ENCODE data around the gene LRATD1. TPM values are rescaled to one million over a fixed set of nuclear protein-coding genes. Genes with fewer than 3 reads are reported as not detected.

The LRATD1 gene
- polyA plus RNA-seq, 3 donors = not detected

DNA sequence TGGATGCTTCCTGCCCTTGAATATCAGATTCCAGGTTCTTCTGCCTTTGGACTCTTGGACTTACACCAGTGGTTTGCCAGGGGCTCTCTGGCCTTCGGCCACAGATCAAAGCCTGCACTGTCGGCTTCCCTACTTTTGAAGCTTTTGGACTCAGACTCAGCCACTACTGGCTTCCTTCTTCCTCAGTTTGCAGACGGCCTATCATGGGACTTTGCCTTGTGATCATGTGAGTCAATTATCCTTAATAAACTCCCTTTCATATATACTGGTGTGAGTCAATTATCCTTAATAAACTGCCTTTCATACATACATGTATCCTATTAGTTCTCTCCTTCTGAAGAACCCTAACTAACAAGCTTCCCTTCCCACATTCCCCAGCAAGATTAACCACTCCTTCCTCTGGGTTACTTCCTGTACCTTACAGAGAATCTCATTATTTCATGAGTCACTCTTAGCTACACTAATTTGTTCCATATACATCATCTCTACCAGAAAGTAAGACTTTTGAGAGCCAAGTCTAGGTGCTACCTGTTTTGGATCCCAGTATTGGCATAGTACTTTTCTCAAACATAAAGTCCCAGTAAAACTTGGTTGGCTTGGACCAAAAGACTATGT is 31.3 kb upstream of the LRATD1 start:
- no peaks in the 10 kb centered on the region for H3K27me3 ChIP-seq (ENCODE audit: control insufficient read depth in 2 of 2, insufficient read depth in 2 of 2, low read length in 2 of 2)
- no peaks in the 10 kb centered on the region for H3K79me2 ChIP-seq (ENCODE audit: insufficient read depth, low read length)
- H3K27ac ChIP-seq (ENCODE audit: low read depth in 1 of 2, low read length in 2 of 2) = no peak overlapping the region
- Mint-ChIP-seq H3K9me3 (peaks cover 0 to 5% (median 1%) of the 10 kb centered on the region in 7 donors), H3K36me3 (no peaks in the 10 kb centered on the region), H3K4me1 (no peaks in the 10 kb centered on the region), H3K4me3 (no peak overlapping the region), H3K27ac (no peak overlapping the region), H3K27me3 (ENCODE audit: low read depth in 3 of 3) (no peaks in the 10 kb centered on the region)
- no peak overlapping the region for H3K4me2 ChIP-seq (replicated peaks; ENCODE audit: extremely low read depth, low read length, poor library complexity, severe bottlenecking)
- no peak for DNase-seq
- H3K4me3 ChIP-seq (replicated peaks in 1 of 3; ENCODE audit: low read depth in 2 of 3, low read length in 3 of 3) = no peak overlapping the region
- H3K4me1 ChIP-seq (ENCODE audit: control insufficient read depth in 1 of 2, insufficient read depth in 2 of 2, low read length in 2 of 2) = no peaks in the 10 kb centered on the region
- intact Hi-C loops (cut with micrococcal nuclease) = no loop called here
- H4K20me1 ChIP-seq (ENCODE audit: insufficient read depth, low read length) = no peaks in the 10 kb centered on the region
- 91% methylated on average over 2 of the region's 3 CpGs for WGBS (ENCODE audit: insufficient coverage)
- TF ChIP-seq, protein P1, sequence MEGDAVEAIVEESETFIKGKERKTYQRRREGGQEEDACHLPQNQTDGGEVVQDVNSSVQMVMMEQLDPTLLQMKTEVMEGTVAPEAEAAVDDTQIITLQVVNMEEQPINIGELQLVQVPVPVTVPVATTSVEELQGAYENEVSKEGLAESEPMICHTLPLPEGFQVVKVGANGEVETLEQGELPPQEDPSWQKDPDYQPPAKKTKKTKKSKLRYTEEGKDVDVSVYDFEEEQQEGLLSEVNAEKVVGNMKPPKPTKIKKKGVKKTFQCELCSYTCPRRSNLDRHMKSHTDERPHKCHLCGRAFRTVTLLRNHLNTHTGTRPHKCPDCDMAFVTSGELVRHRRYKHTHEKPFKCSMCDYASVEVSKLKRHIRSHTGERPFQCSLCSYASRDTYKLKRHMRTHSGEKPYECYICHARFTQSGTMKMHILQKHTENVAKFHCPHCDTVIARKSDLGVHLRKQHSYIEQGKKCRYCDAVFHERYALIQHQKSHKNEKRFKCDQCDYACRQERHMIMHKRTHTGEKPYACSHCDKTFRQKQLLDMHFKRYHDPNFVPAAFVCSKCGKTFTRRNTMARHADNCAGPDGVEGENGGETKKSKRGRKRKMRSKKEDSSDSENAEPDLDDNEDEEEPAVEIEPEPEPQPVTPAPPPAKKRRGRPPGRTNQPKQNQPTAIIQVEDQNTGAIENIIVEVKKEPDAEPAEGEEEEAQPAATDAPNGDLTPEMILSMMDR (IDR thresholded peaks at IDR 0.05) = no peak
- H3K9ac ChIP-seq (ENCODE audit: insufficient read depth, low read length, poor library complexity, severe bottlenecking) = no peak overlapping the region
- no peak overlapping the region for H2AFZ ChIP-seq (ENCODE audit: insufficient read depth, low read depth, low read length, poor library complexity, severe bottlenecking)
- no peaks in the 10 kb centered on the region for H3K9me3 ChIP-seq (replicated peaks in 1 of 2; ENCODE audit: control insufficient read depth in 1 of 2, insufficient read depth in 1 of 2, low read length in 2 of 2)
- no peaks in the 10 kb centered on the region for H3K36me3 ChIP-seq (replicated peaks in 1 of 2; ENCODE audit: control insufficient read depth in 1 of 2, insufficient read depth in 2 of 2, low read length in 2 of 2)

DNA sequence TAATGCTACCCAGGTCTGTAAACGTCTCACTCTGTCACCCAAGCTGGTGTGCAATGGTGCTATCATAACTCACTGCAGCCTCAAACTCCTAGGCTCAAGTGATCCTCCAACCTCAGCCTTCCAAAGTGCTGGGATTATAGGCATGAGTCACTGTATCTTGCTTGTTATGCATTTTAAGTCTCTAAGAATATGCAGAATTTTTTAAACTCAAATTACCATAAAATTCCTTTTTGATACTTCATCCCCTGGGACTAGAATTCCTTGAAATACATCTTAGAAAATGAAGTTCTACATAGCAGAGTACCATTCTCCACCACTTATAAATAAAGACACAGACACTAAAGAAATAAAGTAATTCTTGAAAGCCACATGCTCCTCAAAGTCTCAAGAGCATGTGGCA is 30.2 kb upstream of the LRATD1 start:
- no peak overlapping the region for H2AFZ ChIP-seq (ENCODE audit: insufficient read depth, low read depth, low read length, poor library complexity, severe bottlenecking)
- Mint-ChIP-seq H3K9me3 (peaks cover 0 to 5% (median 1%) of the 10 kb centered on the region in 7 donors), H3K27ac (no peak overlapping the region), H3K27me3 (ENCODE audit: low read depth in 3 of 3) (no peaks in the 10 kb centered on the region), H3K4me3 (no peak overlapping the region), H3K36me3 (no peaks in the 10 kb centered on the region), H3K4me1 (no peaks in the 10 kb centered on the region)
- H3K79me2 ChIP-seq (ENCODE audit: insufficient read depth, low read length) = no peaks in the 10 kb centered on the region
- H3K4me2 ChIP-seq (replicated peaks; ENCODE audit: extremely low read depth, low read length, poor library complexity, severe bottlenecking) = no peak overlapping the region
- H3K36me3 ChIP-seq (replicated peaks in 1 of 2; ENCODE audit: control insufficient read depth in 1 of 2, insufficient read depth in 2 of 2, low read length in 2 of 2) = no peaks in the 10 kb centered on the region
- no peak overlapping the region for H3K4me3 ChIP-seq (replicated peaks in 1 of 3; ENCODE audit: low read depth in 2 of 3, low read length in 3 of 3)
- H3K9me3 ChIP-seq (replicated peaks in 1 of 2; ENCODE audit: control insufficient read depth in 1 of 2, insufficient read depth in 1 of 2, low read length in 2 of 2) = no peaks in the 10 kb centered on the region
- no peaks in the 10 kb centered on the region for H4K20me1 ChIP-seq (ENCODE audit: insufficient read depth, low read length)
- TF ChIP-seq, protein P1 (IDR thresholded peaks at IDR 0.05) = no peak
- WGBS (ENCODE audit: insufficient coverage) = no CpG with 5 or more reads among the region's 1 CpG
- H3K27ac ChIP-seq (ENCODE audit: low read depth in 1 of 2, low read length in 2 of 2) = no peak overlapping the region
- H3K4me1 ChIP-seq (ENCODE audit: control insufficient read depth in 1 of 2, insufficient read depth in 2 of 2, low read length in 2 of 2) = no peaks in the 10 kb centered on the region
- no peaks in the 10 kb centered on the region for H3K27me3 ChIP-seq (ENCODE audit: control insufficient read depth in 2 of 2, insufficient read depth in 2 of 2, low read length in 2 of 2)
- intact Hi-C loops (cut with micrococcal nuclease) = no loop called here
- no peak for DNase-seq
- no peak overlapping the region for H3K9ac ChIP-seq (ENCODE audit: insufficient read depth, low read length, poor library complexity, severe bottlenecking)

All from CD14-positive monocyte (primary cell).